ENCODE results near the gene GNAS.

The GNAS gene

DNA sequence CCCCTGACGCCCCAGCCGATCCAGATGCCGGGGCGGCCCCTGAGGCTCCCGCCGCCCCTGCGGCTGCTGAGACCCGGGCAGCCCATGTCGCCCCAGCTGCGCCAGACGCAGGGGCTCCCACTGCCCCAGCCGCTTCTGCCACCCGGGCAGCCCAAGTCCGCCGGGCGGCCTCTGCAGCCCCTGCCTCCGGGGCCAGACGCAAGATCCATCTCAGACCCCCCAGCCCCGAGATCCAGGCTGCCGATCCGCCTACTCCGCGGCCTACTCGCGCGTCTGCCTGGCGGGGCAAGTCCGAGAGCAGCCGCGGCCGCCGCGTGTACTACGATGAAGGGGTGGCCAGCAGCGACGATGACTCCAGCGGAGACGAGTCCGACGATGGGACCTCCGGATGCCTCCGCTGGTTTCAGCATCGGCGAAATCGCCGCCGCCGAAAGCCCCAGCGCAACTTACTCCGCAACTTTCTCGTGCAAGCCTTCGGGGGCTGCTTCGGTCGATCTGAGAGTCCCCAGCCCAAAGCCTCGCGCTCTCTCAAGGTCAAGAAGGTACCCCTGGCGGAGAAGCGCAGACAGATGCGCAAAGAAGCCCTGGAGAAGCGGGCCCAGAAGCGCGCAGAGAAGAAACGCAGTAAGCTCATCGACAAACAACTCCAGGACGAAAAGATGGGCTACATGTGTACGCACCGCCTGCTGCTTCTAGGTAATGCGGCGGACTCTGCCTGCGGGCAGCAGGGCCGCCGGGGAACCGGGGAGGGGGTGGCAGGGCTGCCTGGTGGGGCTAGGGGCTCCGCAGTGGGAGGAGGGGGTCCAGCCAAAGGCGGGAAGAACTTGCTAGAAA is 2.3 kb downstream of the GNAS start:
- no peak for DNase-seq

DNA sequence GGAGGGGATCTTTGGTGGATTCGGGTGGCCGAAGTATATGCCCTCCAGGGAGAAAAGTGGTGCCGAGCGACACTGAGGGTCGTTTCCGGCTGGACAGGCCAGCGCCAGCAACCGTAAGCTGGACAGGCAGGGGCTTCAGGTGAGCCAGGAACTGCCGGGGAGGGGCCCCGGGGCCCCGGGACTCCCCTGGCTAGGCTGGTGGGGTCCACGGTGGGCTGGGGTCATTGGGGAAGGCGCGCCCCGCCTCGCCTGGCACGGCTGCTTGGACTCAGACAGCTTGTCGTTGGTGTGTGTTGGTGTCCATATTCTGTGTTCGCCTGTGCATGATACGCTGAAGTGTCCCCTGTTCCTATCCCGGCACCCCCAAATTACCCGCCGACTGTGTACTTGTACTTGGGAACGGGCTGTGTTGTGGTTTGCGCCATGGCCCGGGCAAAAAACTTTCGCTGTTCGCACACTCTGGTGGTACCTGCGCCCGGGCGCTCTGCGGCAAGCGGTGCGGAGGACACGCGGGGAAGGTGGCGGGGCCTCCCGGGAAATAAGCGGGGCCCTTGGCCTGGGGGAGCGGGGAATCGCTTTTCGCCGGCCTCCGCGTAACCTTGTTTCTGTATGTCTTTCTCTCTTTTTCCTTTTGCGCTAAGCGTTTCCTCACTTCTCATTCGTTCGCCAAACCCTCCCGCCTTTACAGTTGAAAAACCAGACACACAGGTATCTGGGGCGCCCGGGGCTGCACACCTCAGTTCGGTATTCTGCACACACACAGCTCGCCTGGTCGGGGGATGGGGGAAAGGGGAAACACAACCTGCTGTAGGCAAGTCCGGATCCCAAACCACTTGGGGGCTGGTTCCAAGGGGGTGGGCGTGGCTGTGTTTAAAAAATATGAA is 3.2 kb downstream of the GNAS start:
- DNase-seq = no peak

- DNase-seq = no peak
Observed at GRCh38 chr20:58863044-58863790, 10.7 kb downstream of the GNAS start.

GRCh38 chr20:58864346-58864745 is 11.8 kb downstream of the GNAS start:
- no peak for DNase-seq

DNA sequence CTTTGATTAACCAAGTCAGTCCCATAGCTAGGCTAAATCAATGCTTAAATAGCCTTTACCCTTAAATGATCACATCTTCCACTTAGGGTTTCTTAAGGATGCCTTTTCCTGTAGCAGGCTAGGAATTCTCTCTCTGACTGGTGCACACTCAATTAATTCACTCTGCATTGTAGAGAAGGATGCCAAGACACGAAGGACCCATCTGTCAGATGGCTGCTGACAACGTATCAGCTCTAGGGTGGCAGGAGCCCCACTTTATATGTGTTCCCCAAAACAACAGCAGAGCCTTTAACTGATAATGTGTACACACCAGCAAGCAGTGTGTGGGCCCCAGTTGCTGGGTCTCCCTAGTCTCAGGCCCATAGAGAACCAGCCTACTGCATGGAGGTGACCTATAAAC is 13.3 kb downstream of the GNAS start:
- no peak for DNase-seq

- no peak for DNase-seq
Observed at GRCh38 chr20:58867211-58867610, 14.7 kb downstream of the GNAS start.

DNA sequence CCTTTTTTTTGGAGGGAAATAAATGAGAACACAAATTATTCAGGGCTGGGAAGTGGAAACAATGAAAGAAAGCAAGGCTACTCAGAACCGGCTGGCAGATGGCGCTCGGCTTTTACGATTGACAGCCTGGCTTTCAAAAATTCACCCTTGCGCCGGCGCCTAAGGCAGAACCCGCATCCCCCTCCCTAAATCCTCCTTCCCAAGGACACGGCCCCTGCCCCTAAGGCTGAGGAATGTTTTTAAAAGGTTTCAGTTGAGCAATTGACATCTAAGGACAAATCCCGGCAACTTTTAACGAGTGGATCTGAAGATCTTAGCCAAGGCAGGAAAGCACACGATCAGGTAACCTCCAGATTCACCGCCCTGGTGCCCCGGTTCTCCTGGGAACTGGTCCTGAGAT is 16.3 kb downstream of the GNAS start:
- no peak for DNase-seq

GRCh38 chr20:58869662-58870227 is 17.2 kb downstream of the GNAS start:
- DNase-seq = no peak

- DNase-seq = no peak
Observed at GRCh38 chr20:58870293-58871014, 17.9 kb downstream of the GNAS start.

DNA sequence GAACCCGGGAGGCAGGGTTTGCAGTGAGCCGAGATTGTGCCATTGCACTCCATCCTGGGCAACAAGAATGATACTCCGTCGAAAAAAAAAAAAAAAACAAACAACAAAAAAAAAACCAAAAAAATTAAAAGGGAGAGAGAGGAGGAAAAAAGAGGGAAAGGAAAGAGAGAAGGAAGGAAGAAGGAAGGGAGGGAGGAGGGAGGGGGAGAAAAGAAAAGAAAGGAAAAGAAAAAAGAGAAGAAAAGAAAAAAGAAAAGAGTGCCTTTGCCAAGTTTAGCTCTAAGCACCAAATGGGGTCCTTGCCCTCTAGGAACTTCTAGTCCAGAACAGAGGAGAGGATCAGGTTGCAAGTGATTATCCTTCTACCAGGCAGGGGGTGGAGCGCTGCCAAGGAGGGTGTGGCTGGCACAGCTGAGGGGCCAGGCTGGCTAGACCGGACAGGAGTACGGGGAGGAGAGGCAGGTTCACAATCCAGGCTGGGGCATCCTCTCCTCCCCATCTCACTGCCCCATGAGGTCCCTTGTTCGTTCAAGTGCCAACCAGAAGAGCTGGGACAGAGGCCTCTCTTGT is 19.1 kb downstream of the GNAS start:
- DNase-seq = no peak

DNA sequence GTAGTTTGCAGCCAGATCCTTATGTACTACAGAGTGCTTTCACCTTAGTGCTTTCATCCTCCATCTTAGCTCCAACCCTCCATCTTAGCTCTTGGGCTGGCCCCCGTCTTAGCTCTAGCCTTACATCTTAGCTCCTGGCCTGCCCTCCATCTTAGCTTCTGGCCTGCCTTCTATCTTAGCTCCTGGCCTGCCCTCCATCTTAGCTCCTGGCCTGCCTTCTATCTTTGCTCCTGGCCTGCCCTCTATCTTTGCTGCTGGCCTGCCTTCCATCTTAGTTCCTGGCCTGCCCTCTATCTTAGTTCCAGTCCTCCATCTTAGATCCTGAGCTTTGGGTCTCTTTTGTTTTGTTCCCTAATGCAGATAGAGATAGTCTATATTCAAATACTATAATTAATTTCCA is 22.0 kb downstream of the GNAS start:
- no peak for DNase-seq

GRCh38 chr20:58875111-58875510 is 22.6 kb downstream of the GNAS start:
- no peak for DNase-seq

GRCh38 chr20:58875541-58876134 is 23.1 kb downstream of the GNAS start:
- no peak for DNase-seq

- no peak for DNase-seq
Observed at GRCh38 chr20:58876437-58876836, 23.9 kb downstream of the GNAS start.

DNA sequence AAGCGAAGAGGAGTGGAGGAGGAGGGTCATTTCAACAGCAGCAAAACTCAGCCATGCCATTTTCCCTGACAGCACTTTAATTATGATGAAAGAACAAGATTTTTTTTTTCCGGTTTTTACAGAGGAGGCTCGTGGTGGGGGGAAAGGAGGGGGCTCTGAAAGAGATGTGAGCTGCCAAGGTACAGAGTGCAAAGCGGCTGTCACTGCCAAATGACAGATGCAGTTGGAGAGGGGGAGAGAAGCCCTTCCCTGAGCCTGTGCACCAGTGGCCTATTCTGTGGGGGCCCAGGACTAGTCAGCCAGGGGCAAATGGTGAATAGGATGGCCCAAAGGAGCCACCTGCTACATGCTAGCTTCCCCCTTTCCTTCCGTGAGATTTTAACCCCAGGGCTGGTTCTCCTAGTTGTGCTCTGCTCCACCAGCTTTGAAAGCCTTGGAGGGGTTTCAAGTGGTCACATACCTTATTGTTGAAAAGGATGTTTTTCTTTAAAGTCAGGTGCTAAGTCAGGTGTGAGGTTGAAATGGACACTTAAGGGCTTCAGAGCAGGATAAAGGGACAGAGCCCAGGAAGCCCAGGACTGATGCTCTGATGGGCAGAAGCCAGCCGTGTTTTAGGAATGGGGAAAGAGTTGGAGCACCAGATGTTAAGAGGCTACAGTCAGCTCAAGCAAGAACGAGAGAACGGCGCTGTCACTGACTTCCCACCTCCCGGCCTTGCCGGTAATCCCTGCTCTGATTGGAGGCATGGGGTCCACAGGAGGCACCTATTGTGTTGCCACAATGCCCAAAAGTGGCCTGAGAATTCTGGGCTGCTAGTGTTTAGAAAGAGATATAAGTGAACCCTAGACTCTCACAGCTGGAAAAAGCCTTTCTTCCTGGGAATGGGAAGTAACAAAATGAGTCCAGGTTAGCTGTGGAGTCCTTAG is 24.8 kb downstream of the GNAS start:
- no peak for DNase-seq

GRCh38 chr20:58877976-58878360 is 25.5 kb downstream of the GNAS start:
- no peak for DNase-seq

- no peak for DNase-seq
Observed at GRCh38 chr20:58878399-58878798, 25.9 kb downstream of the GNAS start.

DNA sequence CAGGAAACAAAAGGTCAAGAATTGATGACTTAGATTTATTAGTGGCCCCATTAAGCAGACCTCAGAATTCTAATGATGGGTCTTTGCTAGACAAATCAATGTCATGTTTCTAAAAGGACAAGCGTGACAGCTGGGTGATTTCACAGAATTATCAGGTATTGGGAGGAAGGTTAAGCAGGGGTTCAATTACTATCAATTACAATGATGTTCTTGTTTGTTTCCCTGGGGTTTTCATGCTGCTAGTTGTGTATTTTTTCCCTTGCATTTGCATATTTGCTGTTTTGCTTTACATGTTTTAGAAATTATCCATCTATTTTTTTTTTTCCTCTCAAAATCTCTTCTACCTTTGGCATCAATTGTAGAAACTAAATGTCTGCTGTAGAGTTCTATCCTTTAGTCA is 27.9 kb downstream of the GNAS start:
- DNase-seq = no peak

- no peak for DNase-seq
Observed at GRCh38 chr20:58880994-58881752, 28.7 kb downstream of the GNAS start.

- no peak for DNase-seq
Observed at GRCh38 chr20:58882704-58883089, 30.2 kb downstream of the GNAS start.

Data from GF-D8 (cell line).